Measurements from ENCODE around the gene ZNF536. TPM values are rescaled to one million over a fixed set of nuclear protein-coding genes. Genes with fewer than 3 reads are reported as not detected.

Gene ZNF536
- total and polyA plus RNA-seq, 9 of the 15 experiments (the other 6 are each of a cell fraction or from before 2014, with no cell fraction given): not detected

GRCh38 chr19:30425885-30426838 lies 54.0 kb downstream of the ZNF536 start:
- no peaks in the 10 kb centered on the region for H3K9me1 ChIP-seq (ENCODE audit: control insufficient read depth, insufficient read depth, low read length)
- no peak overlapping the region for H3K27ac ChIP-seq (ENCODE audit: extremely low read depth, low read depth, low read length)
- no peak overlapping the region for H3K4me3 ChIP-seq
- no peaks in the 10 kb centered on the region for H3K27me3 ChIP-seq (ENCODE audit: control insufficient read depth in 2 of 2, insufficient read depth in 2 of 2, low read length in 2 of 2)
- no peaks in the 10 kb centered on the region for H3K4me1 ChIP-seq (replicated peaks in 1 of 2; ENCODE audit: control insufficient read depth in 2 of 2, insufficient read depth in 2 of 2, low read length in 2 of 2)
- no peak for TF ChIP-seq KDM2B (CRISPR knock-in tag; IDR thresholded peaks at IDR 0.05)
- no peak for TF ChIP-seq CHD4 (IDR thresholded peaks at IDR 0.05; ENCODE audit: insufficient read depth, insufficient replicate concordance, low read depth, low read length, poor library complexity, severe bottlenecking)
- TF ChIP-seq HNRNPK (IDR thresholded peaks at IDR 0.05; ENCODE audit: low read depth, low read length, poor library complexity, severe bottlenecking): no peak
- TF ChIP-seq HCFC1 (IDR thresholded peaks at IDR 0.05; ENCODE audit: low read depth, low read length): no peak
- TF ChIP-seq TRIM24 (IDR thresholded peaks at IDR 0.05): no peak
- no peak for TF ChIP-seq RFX1 (IDR thresholded peaks at IDR 0.05)
- TF ChIP-seq TAL1 (IDR thresholded peaks at IDR 0.05): no peak
- TF ChIP-seq ZNF740 (CRISPR knock-in tag; IDR thresholded peaks at IDR 0.05): no peak
- no peak for TF ChIP-seq ZNF740 (tag; IDR thresholded peaks at IDR 0.05)
- TF ChIP-seq HMG20B (CRISPR knock-in tag; IDR thresholded peaks at IDR 0.05): no peak
- no peak for TF ChIP-seq HOMEZ (CRISPR knock-in tag; IDR thresholded peaks at IDR 0.05)
- no peak for TF ChIP-seq MTA3 (IDR thresholded peaks at IDR 0.05; ENCODE audit: borderline replicate concordance)
- no peak for TF ChIP-seq RBM34 (IDR thresholded peaks at IDR 0.05; ENCODE audit: borderline replicate concordance, insufficient read depth, low read length)
- TF ChIP-seq CBFA2T2 (conservative IDR thresholded peaks at IDR 0.05): no peak
- TF ChIP-seq NFATC3 (IDR thresholded peaks at IDR 0.05): no peak
- no peak for TF ChIP-seq ELK3 (CRISPR knock-in tag; IDR thresholded peaks at IDR 0.05)
- no peak for TF ChIP-seq ZNF583 (CRISPR knock-in tag; IDR thresholded peaks at IDR 0.05)
- no peak for TF ChIP-seq ELF1 (tag; IDR thresholded peaks at IDR 0.05)
- TF ChIP-seq MED1 (CRISPR knock-in tag; IDR thresholded peaks at IDR 0.05; ENCODE audit: borderline replicate concordance): no peak
- in situ Hi-C loops (cut with MboI) (no loop called here), intact Hi-C loops (cut with micrococcal nuclease) (no loop called here)
- under 1% methylated on average over 9 of the region's 9 CpGs for WGBS (ENCODE audit: insufficient coverage, low coverage, missing lambda C conversion rate)
- FAIRE-seq (no peak), DNase-seq (ENCODE audit: extremely low read depth in 1 of 4, low spot score in 3 of 4) (no peak), ATAC-seq (no peak)
- no TSS peak for BruUV-seq (replicated peaks)
- no peaks in the 10 kb centered on the region for H3K79me2 ChIP-seq (ENCODE audit: control insufficient read depth, insufficient read depth, low read length)
- H4K20me1 ChIP-seq (replicated peaks; ENCODE audit: control insufficient read depth, insufficient read depth, low read length): no peaks in the 10 kb centered on the region
- H3K9ac ChIP-seq (ENCODE audit: insufficient read depth in 1 of 2, low read depth in 2 of 2, low read length in 2 of 2): no peak overlapping the region
- H3K4me2 ChIP-seq (ENCODE audit: insufficient read depth, low read length): no peak overlapping the region
- H2AFZ ChIP-seq (ENCODE audit: low read depth, low read length): no peak overlapping the region
- H3K36me3 ChIP-seq (ENCODE audit: control insufficient read depth, insufficient read depth, low read length): no peaks in the 10 kb centered on the region
- CTCF ChIA-PET (ENCODE audit: low intra/inter-chr PET ratio): no interaction called here
- no peaks in the 10 kb centered on the region for H3K9me3 ChIP-seq (replicated peaks; ENCODE audit: control insufficient read depth, insufficient read depth, low read depth, low read length)
- POLR2A ChIA-PET: no interaction called here
